ENCODE results near the gene FAM240A. TPM values are rescaled to one million over a fixed set of nuclear protein-coding genes. Genes with fewer than 3 reads are reported as not detected.

The FAM240A gene
- total and polyA plus RNA-seq, 4 donors = not detected

DNA sequence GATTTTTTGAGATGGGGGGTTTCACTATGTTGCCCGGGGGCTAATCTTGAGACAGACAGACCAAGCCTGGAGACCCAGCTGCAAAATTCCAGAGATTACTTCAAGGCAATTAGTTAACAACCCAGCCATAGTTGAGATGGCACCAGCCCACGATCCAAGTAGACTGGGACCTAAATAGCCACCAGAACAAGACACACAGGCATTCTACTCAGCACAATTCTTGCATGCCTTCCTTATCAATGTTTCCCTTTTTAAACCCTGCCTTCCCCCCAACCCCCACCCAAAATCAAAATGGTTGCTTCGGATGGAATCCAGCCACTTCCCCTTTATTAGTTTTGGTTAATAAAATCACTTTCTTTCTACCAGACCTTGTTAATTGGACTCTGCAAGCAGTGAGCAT lies 28.6 kb downstream of the FAM240A start:
- H3K9ac ChIP-seq (ENCODE audit: low read depth in 1 of 2, low read length in 2 of 2) = no peak overlapping the region
- no peaks in the 10 kb centered on the region for H3K36me3 ChIP-seq (ENCODE audit: control insufficient read depth in 4 of 4, insufficient read depth in 3 of 4, low read depth in 1 of 4, low read length in 3 of 4)
- no peak overlapping the region for H3K4me3 ChIP-seq (ENCODE audit: low read depth in 1 of 3, low read length in 3 of 3)
- no peak for DNase-seq (ENCODE audit: low spot score)
- TF ChIP-seq EGR1 (IDR thresholded peaks at IDR 0.05; ENCODE audit: low read depth in 2 of 2) = no peak
- TF ChIP-seq RAD21 (IDR thresholded peaks at IDR 0.05) = no peak
- TF ChIP-seq FOXA1 (IDR thresholded peaks at IDR 0.05) = no peak
- H3K27me3 ChIP-seq (ENCODE audit: control insufficient read depth in 4 of 4, insufficient read depth in 4 of 4, low read length in 3 of 4) = no peaks in the 10 kb centered on the region
- no peak overlapping the region for H3K27ac ChIP-seq (ENCODE audit: low read depth in 1 of 2, low read length in 2 of 2)
- H3K9me3 ChIP-seq (ENCODE audit: control insufficient read depth in 4 of 4, low read length in 3 of 4) = no peaks in the 10 kb centered on the region
- 71% methylated on average over 3 of the region's 3 CpGs for WGBS
- H3K4me1 ChIP-seq (ENCODE audit: control insufficient read depth in 4 of 4, insufficient read depth in 4 of 4, low read length in 3 of 4) = no peaks in the 10 kb centered on the region

DNA sequence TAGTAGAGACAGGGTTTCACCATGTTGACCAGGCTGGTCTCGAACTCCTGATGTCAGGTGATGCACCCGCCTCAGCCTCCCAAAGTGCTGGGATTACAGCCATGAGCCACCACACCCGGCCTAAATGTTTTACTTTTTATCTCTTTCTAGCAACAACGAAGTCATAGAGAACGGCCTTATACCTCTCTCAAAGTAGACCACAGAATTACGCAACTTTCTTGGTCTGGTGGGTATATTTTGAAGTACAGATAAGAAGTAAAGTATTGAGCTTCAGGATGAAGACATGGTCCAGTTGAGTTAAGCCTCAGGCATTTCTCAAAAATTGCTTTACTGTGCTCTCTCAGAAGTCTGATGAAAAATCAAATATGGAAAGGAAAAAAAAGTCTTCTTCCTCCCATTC lies 30.6 kb downstream of the FAM240A start:
- no peak overlapping the region for H3K4me3 ChIP-seq (ENCODE audit: low read depth in 1 of 3, low read length in 3 of 3)
- H3K4me1 ChIP-seq (ENCODE audit: control insufficient read depth in 4 of 4, insufficient read depth in 4 of 4, low read length in 3 of 4) = no peaks in the 10 kb centered on the region
- no peak overlapping the region for H3K27ac ChIP-seq (ENCODE audit: low read depth in 1 of 2, low read length in 2 of 2)
- 89% methylated on average over 6 of the region's 6 CpGs for WGBS
- no peak for TF ChIP-seq SP1 (IDR thresholded peaks at IDR 0.05)
- TF ChIP-seq, protein P1, sequence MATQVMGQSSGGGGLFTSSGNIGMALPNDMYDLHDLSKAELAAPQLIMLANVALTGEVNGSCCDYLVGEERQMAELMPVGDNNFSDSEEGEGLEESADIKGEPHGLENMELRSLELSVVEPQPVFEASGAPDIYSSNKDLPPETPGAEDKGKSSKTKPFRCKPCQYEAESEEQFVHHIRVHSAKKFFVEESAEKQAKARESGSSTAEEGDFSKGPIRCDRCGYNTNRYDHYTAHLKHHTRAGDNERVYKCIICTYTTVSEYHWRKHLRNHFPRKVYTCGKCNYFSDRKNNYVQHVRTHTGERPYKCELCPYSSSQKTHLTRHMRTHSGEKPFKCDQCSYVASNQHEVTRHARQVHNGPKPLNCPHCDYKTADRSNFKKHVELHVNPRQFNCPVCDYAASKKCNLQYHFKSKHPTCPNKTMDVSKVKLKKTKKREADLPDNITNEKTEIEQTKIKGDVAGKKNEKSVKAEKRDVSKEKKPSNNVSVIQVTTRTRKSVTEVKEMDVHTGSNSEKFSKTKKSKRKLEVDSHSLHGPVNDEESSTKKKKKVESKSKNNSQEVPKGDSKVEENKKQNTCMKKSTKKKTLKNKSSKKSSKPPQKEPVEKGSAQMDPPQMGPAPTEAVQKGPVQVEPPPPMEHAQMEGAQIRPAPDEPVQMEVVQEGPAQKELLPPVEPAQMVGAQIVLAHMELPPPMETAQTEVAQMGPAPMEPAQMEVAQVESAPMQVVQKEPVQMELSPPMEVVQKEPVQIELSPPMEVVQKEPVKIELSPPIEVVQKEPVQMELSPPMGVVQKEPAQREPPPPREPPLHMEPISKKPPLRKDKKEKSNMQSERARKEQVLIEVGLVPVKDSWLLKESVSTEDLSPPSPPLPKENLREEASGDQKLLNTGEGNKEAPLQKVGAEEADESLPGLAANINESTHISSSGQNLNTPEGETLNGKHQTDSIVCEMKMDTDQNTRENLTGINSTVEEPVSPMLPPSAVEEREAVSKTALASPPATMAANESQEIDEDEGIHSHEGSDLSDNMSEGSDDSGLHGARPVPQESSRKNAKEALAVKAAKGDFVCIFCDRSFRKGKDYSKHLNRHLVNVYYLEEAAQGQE (IDR thresholded peaks at IDR 0.05) = no peak
- no peaks in the 10 kb centered on the region for H3K36me3 ChIP-seq (ENCODE audit: control insufficient read depth in 4 of 4, insufficient read depth in 3 of 4, low read depth in 1 of 4, low read length in 3 of 4)
- no peaks in the 10 kb centered on the region for H3K27me3 ChIP-seq (ENCODE audit: control insufficient read depth in 4 of 4, insufficient read depth in 4 of 4, low read length in 3 of 4)
- DNase-seq (ENCODE audit: low spot score) = no peak
- H3K9ac ChIP-seq (ENCODE audit: low read depth in 1 of 2, low read length in 2 of 2) = no peak overlapping the region
- H3K9me3 ChIP-seq (ENCODE audit: control insufficient read depth in 4 of 4, low read length in 3 of 4) = no peaks in the 10 kb centered on the region

DNA sequence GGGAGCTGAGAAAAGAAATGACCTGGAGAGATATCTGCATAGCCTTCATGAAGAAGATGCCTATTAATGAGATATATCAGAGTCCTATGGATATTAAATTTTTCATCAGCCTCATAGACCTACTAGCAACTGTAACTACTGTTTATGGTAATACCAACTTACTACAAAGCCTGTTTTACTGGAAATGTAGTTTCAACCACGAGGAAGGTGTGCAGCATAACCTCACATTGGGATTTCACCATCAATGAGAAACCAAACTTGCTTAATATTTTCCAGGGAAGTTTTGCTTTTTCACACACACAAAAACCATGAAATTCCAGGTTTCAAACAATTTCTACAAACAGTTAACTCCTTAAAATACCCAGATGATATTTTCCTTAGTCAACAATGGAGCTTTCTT lies 31.4 kb downstream of the FAM240A start:
- Histone ChIP-seq H3K27ac (ENCODE audit: low read depth in 1 of 2, low read length in 2 of 2) (no peak overlapping the region), H3K27me3 (ENCODE audit: control insufficient read depth in 4 of 4, insufficient read depth in 4 of 4, low read length in 3 of 4) (no peaks in the 10 kb centered on the region), H3K4me3 (ENCODE audit: low read depth in 1 of 3, low read length in 3 of 3) (no peak overlapping the region), H3K4me1 (ENCODE audit: control insufficient read depth in 4 of 4, insufficient read depth in 4 of 4, low read length in 3 of 4) (no peaks in the 10 kb centered on the region), H3K9me3 (ENCODE audit: control insufficient read depth in 4 of 4, low read length in 3 of 4) (no peaks in the 10 kb centered on the region), H3K9ac (ENCODE audit: low read depth in 1 of 2, low read length in 2 of 2) (no peak overlapping the region), H3K36me3 (ENCODE audit: control insufficient read depth in 4 of 4, insufficient read depth in 3 of 4, low read depth in 1 of 4, low read length in 3 of 4) (no peaks in the 10 kb centered on the region)
- TF ChIP-seq YY1 (IDR thresholded peaks at IDR 0.05) (no peak), HNF4G (IDR thresholded peaks at IDR 0.05) (no peak), CTCF (IDR thresholded peaks at IDR 0.05; ENCODE audit: low read depth, low read length, missing input control) (no peak)
- WGBS = 79% methylated on average over 1 of the region's 1 CpG
- no peak for DNase-seq (ENCODE audit: low spot score)

GRCh38 chr3:46646700-46647099 lies 34.4 kb downstream of the FAM240A start:
- no peak for DNase-seq (ENCODE audit: low spot score)
- Histone ChIP-seq H3K9ac (ENCODE audit: low read depth in 1 of 2, low read length in 2 of 2) (no peak overlapping the region), H3K36me3 (ENCODE audit: control insufficient read depth in 4 of 4, insufficient read depth in 3 of 4, low read depth in 1 of 4, low read length in 3 of 4) (no peaks in the 10 kb centered on the region), H3K9me3 (ENCODE audit: control insufficient read depth in 4 of 4, low read length in 3 of 4) (no peaks in the 10 kb centered on the region), H3K4me1 (ENCODE audit: control insufficient read depth in 4 of 4, insufficient read depth in 4 of 4, low read length in 3 of 4) (no peaks in the 10 kb centered on the region), H3K4me3 (ENCODE audit: low read depth in 1 of 3, low read length in 3 of 3) (no peak overlapping the region), H3K27ac (ENCODE audit: low read depth in 1 of 2, low read length in 2 of 2) (no peak overlapping the region), H3K27me3 (ENCODE audit: control insufficient read depth in 4 of 4, insufficient read depth in 4 of 4, low read length in 3 of 4) (no peaks in the 10 kb centered on the region)
- no peak for TF ChIP-seq SP1 (IDR thresholded peaks at IDR 0.05)
- 60% methylated on average over 6 of the region's 6 CpGs for WGBS
